OCI-LY3 (cell line): ENCODE results near the gene RUNX3.

ENCODE experiments used
- H2AFZ ChIP-seq: fragments of 200-600, 300-600 bp; shearing (Covaris generic); 2 replicates; pipeline ENCODE4 v1.6.0; 2014; ENCODE audit warnings: antibody characterized with exemption, low read depth, low read length
- H3K27ac ChIP-seq: fragments of 200-600, 300-600 bp; sonication (generic); 2 replicates; pipeline ENCODE4 v1.5.1; 2014; ENCODE audit warnings: mild to moderate bottlenecking, low read length, moderate library complexity, mixed read lengths
- H3K27me3 ChIP-seq: fragments of 200-600, 300-600 bp; sonication (generic); 2 replicates; pipeline ENCODE4 v1.6.1; 2014; ENCODE audit warnings: low read depth, low read length, mixed read lengths
- H3K36me3 ChIP-seq: fragments of 200-600, 300-600 bp; sonication (generic); replicated peaks from 2 replicates; pipeline ENCODE3; 2014; ENCODE audit warnings: low read depth, low read length, mixed read lengths
- H3K4me1 ChIP-seq: fragments of 300-600, 200-600 bp; sonication (generic); 2 replicates; pipeline ENCODE4 v1.6.1; 2014; ENCODE audit warnings: low read length, mixed read lengths
- H3K4me2 ChIP-seq: fragments of 200-600, 300-600 bp; sonication (generic); 2 replicates; pipeline ENCODE4 v1.6.1; 2014; ENCODE audit warnings: low read length, mixed read lengths
- H3K4me3 ChIP-seq: fragments of 300-600, 200-600 bp; sonication (generic); 2 replicates; pipeline ENCODE4 v1.5.1; 2014; ENCODE audit warnings: antibody characterized with exemption, mild to moderate bottlenecking, low read length, moderate library complexity
- H3K79me2 ChIP-seq: fragments of 300-600, 200-600 bp; shearing (Covaris generic); 2 replicates; pipeline ENCODE4 v1.6.1; 2014; ENCODE audit warnings: mild to moderate bottlenecking, low read length, mixed read lengths
- H3K9ac ChIP-seq: fragments of 300-600, 200-600 bp; shearing (Covaris generic); 2 replicates; pipeline ENCODE4 v1.6.0; 2014; ENCODE audit warnings: mild to moderate bottlenecking, low read length, moderate library complexity
- H3K9me3 ChIP-seq: fragments of 200-600, 300-600 bp; shearing (Covaris generic); 2 replicates; pipeline ENCODE4 v1.6.1; 2014; ENCODE audit warnings: low read length, mixed read lengths; ENCODE audit not compliant: insufficient read depth
- H4K20me1 ChIP-seq: fragments of 200-600, 300-600 bp; sonication (generic); 2 replicates; pipeline ENCODE4 v1.6.1; 2016; ENCODE audit warnings: low read length, mixed read lengths; ENCODE audit not compliant: insufficient read depth
- EZH2phosphoT487 ChIP-seq: fragments of 200-600 bp; shearing (Covaris generic); IDR thresholded peaks from 2 replicates; pipeline ENCODE4 v1.6.1; 2018; ENCODE audit warnings: antibody characterized with exemption, mixed run types, low read depth
- TF ChIP-seq, protein P1 (sequence below): fragments of 200-600, 300-600 bp; sonication (generic); IDR thresholded peaks from 2 replicates; pipeline ENCODE4 v1.5.1; 2014; ENCODE audit warnings: antibody characterized with exemption, low read length, low read depth

Gene RUNX3

GRCh38 chr1:24948079-24948827 lies 18.2 kb upstream of the RUNX3 start:
- Histone ChIP-seq H3K27me3 (no peaks in the 10 kb centered on the region; the same call in 1 of the 2 replicates), H3K9me3 (no peaks in the 10 kb centered on the region), H3K36me3 (no peaks in the 10 kb centered on the region), H3K4me3 (peak overlapping the region; percentile 40; the same call in 1 of the 2 replicates), H2AFZ (no peak overlapping the region), H3K4me2 (peak overlapping the region; percentile 64), H3K4me1 (peaks cover 25% of the 10 kb centered on the region), H4K20me1 (no peaks in the 10 kb centered on the region), H3K27ac (peak overlapping the region; percentile 42; the same call in 1 of the 2 replicates), H3K79me2 (no peaks in the 10 kb centered on the region), H3K9ac (peak overlapping the region; percentile 46; the same call in 1 of the 2 replicates)
- TF ChIP-seq, protein P1, sequence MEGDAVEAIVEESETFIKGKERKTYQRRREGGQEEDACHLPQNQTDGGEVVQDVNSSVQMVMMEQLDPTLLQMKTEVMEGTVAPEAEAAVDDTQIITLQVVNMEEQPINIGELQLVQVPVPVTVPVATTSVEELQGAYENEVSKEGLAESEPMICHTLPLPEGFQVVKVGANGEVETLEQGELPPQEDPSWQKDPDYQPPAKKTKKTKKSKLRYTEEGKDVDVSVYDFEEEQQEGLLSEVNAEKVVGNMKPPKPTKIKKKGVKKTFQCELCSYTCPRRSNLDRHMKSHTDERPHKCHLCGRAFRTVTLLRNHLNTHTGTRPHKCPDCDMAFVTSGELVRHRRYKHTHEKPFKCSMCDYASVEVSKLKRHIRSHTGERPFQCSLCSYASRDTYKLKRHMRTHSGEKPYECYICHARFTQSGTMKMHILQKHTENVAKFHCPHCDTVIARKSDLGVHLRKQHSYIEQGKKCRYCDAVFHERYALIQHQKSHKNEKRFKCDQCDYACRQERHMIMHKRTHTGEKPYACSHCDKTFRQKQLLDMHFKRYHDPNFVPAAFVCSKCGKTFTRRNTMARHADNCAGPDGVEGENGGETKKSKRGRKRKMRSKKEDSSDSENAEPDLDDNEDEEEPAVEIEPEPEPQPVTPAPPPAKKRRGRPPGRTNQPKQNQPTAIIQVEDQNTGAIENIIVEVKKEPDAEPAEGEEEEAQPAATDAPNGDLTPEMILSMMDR: peak; percentile 21
- TF ChIP-seq EZH2phosphoT487: no peak

- H2AFZ ChIP-seq: no peak overlapping the region; the same call in none of the 2 replicates
- H3K9me3 ChIP-seq: no peaks in the 10 kb centered on the region
- H3K27ac ChIP-seq: peak overlapping the region; percentile 42
- H3K79me2 ChIP-seq: no peaks in the 10 kb centered on the region
- no peaks in the 10 kb centered on the region for H3K36me3 ChIP-seq
- TF ChIP-seq, protein P1: no peak
- no peaks in the 10 kb centered on the region for H3K27me3 ChIP-seq
- peak overlapping the region; percentile 40 for H3K4me3 ChIP-seq
- peaks cover 25% of the 10 kb centered on the region for H3K4me1 ChIP-seq
- H3K4me2 ChIP-seq: peak overlapping the region; percentile 64
- no peaks in the 10 kb centered on the region for H4K20me1 ChIP-seq
- H3K9ac ChIP-seq: peak overlapping the region; percentile 46; the same call in 1 of the 2 replicates
These were observed 17.0 kb upstream of the RUNX3 start for GRCh38 chr1:24946861-24947658.

DNA sequence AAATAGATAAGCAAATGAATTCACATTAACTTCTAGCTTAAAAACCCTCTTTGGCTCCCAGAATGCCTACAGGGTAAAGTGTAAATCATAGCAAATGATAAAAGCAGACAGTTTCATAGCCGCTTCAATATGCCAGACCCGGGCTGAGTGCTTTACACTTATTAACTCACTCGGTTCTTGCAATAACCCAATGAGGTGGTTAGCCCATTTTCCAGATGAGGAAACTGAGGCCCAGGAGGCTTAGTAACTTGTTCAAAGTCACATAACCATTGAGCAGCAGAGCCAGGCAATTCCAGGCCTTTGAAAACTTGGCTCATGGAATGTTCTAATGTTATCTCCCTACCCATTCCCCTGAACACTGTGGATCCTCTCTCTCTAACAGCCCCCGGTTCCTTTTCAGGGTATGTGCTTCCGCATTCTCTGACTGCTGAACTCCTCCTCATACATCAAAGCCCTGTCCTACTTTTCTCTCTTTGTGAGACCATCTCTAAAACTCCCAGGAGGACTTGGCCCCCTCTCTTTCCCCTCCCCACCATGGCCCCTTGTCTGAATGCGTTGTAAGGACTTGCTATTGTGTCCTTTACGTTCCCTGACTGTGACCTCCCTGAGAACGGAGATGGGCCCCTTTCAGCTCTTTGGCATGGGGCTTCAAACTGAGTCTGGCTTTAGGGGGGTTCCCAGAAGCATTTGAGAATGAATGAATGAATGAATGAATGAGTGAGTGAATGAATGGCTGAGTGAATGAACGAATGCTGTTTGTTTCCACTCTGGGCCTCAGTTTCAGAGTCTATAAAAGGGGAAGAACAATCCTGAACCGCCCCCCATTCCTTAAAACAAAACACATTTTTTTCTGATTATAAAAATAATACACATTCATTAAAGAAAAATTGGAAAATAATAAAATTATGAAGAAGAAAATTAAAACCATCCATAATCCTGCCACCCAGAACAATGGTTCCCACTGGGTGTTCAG lies 15.6 kb upstream of the RUNX3 start:
- no peaks in the 10 kb centered on the region for H3K9me3 ChIP-seq
- H3K4me2 ChIP-seq: no peak overlapping the region
- no peak overlapping the region for H3K27ac ChIP-seq
- H2AFZ ChIP-seq: no peak overlapping the region
- H3K36me3 ChIP-seq: no peaks in the 10 kb centered on the region
- peaks cover 28% of the 10 kb centered on the region for H3K4me1 ChIP-seq
- no peak for TF ChIP-seq EZH2phosphoT487
- TF ChIP-seq, protein P1: no peak
- H3K27me3 ChIP-seq: no peaks in the 10 kb centered on the region
- H3K79me2 ChIP-seq: no peaks in the 10 kb centered on the region
- H3K9ac ChIP-seq: no peak overlapping the region
- no peak overlapping the region for H3K4me3 ChIP-seq
- H4K20me1 ChIP-seq: no peaks in the 10 kb centered on the region
